Common myeloid progenitor, CD34-positive (primary cell): ENCODE data around the gene ITPRID2.
A peak's percentile ranks its signal among the peaks of the same experiment; 100 is the strongest.

Experiments used
- CTCF ChIA-PET: fragments of 350-600 bp; sonication (Branson Sonifier 250); formaldehyde crosslinking; loops from one replicate; lab custom pipeline; 2021; ENCODE audit warnings: antibody characterized with exemption; lab: Charles Lee
- POLR2A ChIA-PET: fragments of 350-600 bp; sonication (Branson Sonifier 250); formaldehyde crosslinking; loops from one replicate; lab custom pipeline; 2021; ENCODE audit warnings: antibody characterized with exemption; lab: Charles Lee
- DNase-seq, 3 donors: peaks; one replicate each; pipeline versions ENCODE4 v3.0.0 to v3.0.0-alpha.2; 2013
- H3K27ac ChIP-seq, 2 experiments: 1 replicate in 1 of 2; 2 replicates in 1 of 2; pipeline ENCODE4 v1.7.0; 2013; ENCODE audit warnings: inconsistent platforms in 2 of 2, low read length in 2 of 2, mild to moderate bottlenecking in 2 of 2, low read depth in 1 of 2, moderate library complexity in 1 of 2; ENCODE audit not compliant: severe bottlenecking in 2 of 2, insufficient read depth in 1 of 2, poor library complexity in 1 of 2
- H3K27me3 ChIP-seq, 5 experiments: replicated peaks in 2 of 5; 1 replicate in 3 of 5; 2 replicates in 2 of 5; pipeline versions ENCODE4 v1.6.1 to v1.7.0; 2013; ENCODE audit warnings: low read length in 4 of 5, mild to moderate bottlenecking in 2 of 5, moderate library complexity in 2 of 5, inconsistent platforms in 1 of 5; ENCODE audit not compliant: insufficient read depth in 5 of 5, control insufficient read depth in 4 of 5
- H3K36me3 ChIP-seq, 4 experiments: 1 replicate in 2 of 4; 2 replicates in 2 of 4; pipeline versions ENCODE4 v1.6.1 to v1.7.0; 2013; ENCODE audit warnings: low read length in 3 of 4, control low read depth in 1 of 4, mild to moderate bottlenecking in 1 of 4; ENCODE audit not compliant: control insufficient read depth in 4 of 4, insufficient read depth in 4 of 4
- H3K4me1 ChIP-seq, 4 experiments: 1 replicate in 3 of 4; 2 replicates in 1 of 4; pipeline versions ENCODE4 v1.6.1 to v1.7.1; 2013; ENCODE audit warnings: low read length in 3 of 4, mild to moderate bottlenecking in 3 of 4, control low read depth in 1 of 4, inconsistent platforms in 1 of 4, moderate library complexity in 1 of 4; ENCODE audit not compliant: control insufficient read depth in 4 of 4, insufficient read depth in 4 of 4; ENCODE audit errors: control extremely low read depth in 1 of 4
- H3K4me3 ChIP-seq, 7 experiments: 1 replicate in 4 of 7; 2 replicates in 3 of 7; pipeline versions ENCODE4 v1.5.1 to v1.7.0; 2013; ENCODE audit warnings: mild to moderate bottlenecking in 7 of 7, low read length in 6 of 7, moderate library complexity in 6 of 7, inconsistent platforms in 2 of 7, low read depth in 2 of 7, control low read depth in 1 of 7; ENCODE audit not compliant: insufficient read depth in 4 of 7, control insufficient read depth in 1 of 7; ENCODE audit errors: extremely low read depth in 1 of 7
- H3K9me3 ChIP-seq, 5 experiments: 1 replicate in 4 of 5; 2 replicates in 1 of 5; pipeline versions ENCODE4 v1.6.1 to v1.7.1; 2013; ENCODE audit warnings: low read length in 4 of 5, mild to moderate bottlenecking in 2 of 5, inconsistent platforms in 1 of 5, low read depth in 1 of 5, moderate library complexity in 1 of 5; ENCODE audit not compliant: control insufficient read depth in 4 of 5, insufficient read depth in 2 of 5; ENCODE audit errors: control extremely low read depth in 1 of 5
- WGBS: methylation state at CpG from one replicate; pipeline ENCODE4 v1.1.5; 2013; ENCODE audit not compliant: insufficient coverage; 5-methylcytosine and 5-hydroxymethylcytosine counted together

Gene ITPRID2

DNA sequence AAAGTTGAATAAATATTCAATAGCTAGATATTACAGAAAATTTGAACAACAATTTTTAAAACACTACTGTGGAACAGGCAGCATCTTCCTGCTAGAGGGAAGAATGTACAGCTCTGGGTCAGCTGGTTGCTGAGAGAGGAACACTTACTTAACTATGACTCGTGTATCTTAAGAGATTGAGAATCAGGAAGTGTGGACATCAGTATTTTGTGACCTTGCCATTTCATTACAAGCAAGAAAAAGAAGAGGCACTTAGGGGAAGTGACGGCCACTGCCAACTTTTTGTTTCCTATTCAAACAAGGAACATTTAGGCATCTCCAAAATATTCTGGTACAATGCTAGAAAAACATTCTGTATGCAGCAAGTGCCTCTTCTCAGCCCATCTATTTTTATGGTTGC lies 45.9 kb downstream of the ITPRID2 start:
- Histone ChIP-seq H3K27me3 (no peaks in the 10 kb centered on the region), H3K4me3 (no peak overlapping the region), H3K36me3 (no peaks in the 10 kb centered on the region), H3K4me1 (no peaks in the 10 kb centered on the region), H3K27ac (no peak overlapping the region), H3K9me3 (no peaks in the 10 kb centered on the region)
- ChIA-PET POLR2A (no interaction called here), CTCF (interaction anchor here (1.2 to 1.7 kb wide), 4 partner anchors 10 to 22 kb away, joined by 3 to 6 read pairs (median 4); no protein-coding TSS in a partner anchor)
- peak; percentile 8 to 60 (median 50) for DNase-seq
- WGBS, result 0% methylated on average over 1 of the region's 2 CpGs

DNA sequence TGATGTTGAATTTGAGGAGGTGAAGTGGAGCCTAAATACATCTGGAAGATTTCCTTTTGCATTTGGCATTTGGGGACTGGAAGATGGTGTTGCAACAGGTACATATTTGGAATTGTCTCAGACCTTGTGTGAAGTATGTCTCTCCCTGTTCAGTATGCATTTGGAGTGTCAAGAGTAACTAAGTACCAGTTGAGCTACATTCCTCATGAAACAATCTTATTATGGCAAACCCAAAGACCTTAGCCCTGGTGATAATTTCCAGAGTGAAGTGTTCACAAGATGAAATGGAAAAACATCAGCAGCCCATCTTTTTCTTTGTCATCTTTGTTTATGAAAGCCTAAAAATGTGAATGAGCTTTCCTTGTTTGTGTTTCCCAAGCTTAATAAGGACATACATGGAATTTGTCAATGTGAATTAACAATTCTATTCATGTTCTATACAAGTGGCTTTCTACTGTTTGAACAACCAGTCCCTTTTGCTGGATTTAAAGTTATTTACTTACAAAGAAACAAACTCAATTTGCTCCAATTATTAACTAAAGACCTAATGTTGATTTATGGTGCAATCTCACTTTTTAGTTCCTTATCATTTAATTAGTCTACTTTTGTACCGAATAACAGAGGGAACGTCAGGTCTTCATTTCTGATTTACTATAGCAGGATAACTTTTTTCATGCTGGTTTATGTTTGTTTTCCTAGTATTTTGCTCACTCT lies 52.0 kb downstream of the ITPRID2 start:
- DNase-seq, result no peak
- no CpG with 5 or more reads among the region's 2 CpGs for WGBS
- ChIA-PET CTCF (no interaction called here), POLR2A (no interaction called here)
- Histone ChIP-seq H3K27ac (no peak overlapping the region), H3K9me3 (no peaks in the 10 kb centered on the region), H3K36me3 (no peaks in the 10 kb centered on the region), H3K4me1 (no peaks in the 10 kb centered on the region), H3K27me3 (no peaks in the 10 kb centered on the region), H3K4me3 (no peak overlapping the region)

DNA sequence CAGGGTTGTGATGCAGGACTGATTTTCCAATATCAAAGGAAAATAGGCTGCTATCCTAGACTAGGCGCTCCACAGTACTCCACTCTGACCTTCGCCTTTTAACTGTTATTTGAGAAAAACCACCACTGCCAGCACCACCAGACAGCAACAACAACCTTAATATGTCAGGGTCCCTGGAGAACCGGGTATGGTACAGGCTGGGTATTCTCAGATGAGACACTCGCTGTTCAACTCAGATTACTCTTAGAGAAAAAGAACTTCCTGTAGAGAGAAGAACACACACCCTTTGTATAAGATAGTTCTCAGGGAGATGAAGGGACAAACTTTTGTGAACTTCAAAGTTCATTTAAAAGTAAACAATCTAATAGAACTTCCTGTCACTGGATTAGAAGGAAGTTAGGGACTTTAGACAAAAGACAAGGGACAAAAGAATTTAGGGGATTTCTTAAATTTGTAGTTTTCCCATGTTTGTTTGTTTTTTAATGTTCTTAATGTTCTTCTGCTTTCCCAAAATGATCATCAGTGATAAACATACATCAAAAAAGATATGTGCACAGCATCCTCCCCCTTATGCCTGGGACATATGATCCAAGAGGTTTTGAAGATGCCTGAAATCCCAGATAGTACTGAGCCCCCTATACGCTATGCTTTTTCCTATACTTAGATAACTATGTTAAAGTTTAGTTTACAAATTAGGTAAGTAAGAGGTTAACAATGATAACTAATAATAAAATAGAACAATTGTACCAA lies 52.8 kb downstream of the ITPRID2 start:
- 82% methylated on average over 2 of the region's 5 CpGs for WGBS
- no peak for DNase-seq
- ChIA-PET CTCF (no interaction called here), POLR2A (no interaction called here)
- H3K27ac ChIP-seq, result no peak overlapping the region
- H3K9me3 ChIP-seq, result no peaks in the 10 kb centered on the region
- H3K4me3 ChIP-seq, result no peak overlapping the region
- H3K4me1 ChIP-seq, result no peaks in the 10 kb centered on the region
- H3K27me3 ChIP-seq, result no peaks in the 10 kb centered on the region
- no peaks in the 10 kb centered on the region for H3K36me3 ChIP-seq

DNA sequence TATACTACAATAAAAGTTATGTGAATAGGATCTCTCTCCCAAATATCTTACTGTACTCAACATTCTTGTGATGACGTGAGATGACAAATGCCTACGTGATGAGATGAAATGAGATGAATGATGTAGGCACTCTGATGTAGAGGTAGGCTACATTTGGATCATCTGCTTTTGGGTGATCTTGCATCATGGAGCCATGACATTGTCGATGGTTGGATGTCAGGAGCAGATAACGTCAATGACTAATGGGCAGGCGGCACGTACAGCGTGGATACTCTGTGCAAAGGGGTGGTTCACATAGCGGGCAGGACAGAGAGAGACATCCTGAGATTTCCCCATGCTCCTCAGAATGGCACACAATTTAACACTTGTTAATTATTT lies 53.4 kb downstream of the ITPRID2 start:
- H3K9me3 ChIP-seq, result no peaks in the 10 kb centered on the region
- no peak for DNase-seq
- CTCF ChIA-PET, result no interaction called here
- no peaks in the 10 kb centered on the region for H3K4me1 ChIP-seq
- H3K36me3 ChIP-seq, result no peaks in the 10 kb centered on the region
- no peak overlapping the region for H3K4me3 ChIP-seq
- H3K27me3 ChIP-seq, result no peaks in the 10 kb centered on the region
- POLR2A ChIA-PET, result no interaction called here
- H3K27ac ChIP-seq, result no peak overlapping the region
- WGBS, result 98% methylated on average over 6 of the region's 8 CpGs

DNA sequence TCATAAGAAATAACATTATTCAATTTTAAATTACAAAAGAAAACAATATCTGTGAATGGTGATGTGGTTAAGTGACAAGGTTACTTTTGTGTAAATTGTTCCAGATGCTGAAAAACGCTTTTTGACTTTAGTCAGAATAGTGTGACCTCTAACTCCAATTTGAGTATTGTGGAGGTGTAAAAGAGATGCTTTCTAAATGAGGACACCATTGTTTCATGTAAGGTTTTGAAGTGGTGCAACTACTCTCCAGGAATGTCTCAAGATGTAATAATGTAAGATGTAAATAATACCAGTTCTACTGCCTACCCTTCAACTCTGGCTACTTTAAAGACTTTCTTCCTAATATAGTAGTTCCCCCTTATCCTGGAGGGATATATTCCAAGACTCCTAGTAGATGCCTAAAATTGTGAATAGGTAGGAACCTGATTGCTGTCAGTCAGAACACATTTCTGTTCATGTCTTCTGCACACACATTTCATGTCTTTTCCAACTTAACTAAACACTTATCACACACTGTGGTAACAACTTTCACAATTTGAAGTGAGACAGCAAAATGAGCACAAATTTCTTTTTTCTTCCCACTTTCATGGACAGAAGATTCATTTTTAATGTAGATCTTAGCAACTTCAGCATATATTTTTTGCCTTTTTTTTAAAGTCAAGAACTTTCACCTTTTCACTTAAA lies 55.1 kb downstream of the ITPRID2 start:
- H3K9me3 ChIP-seq, result no peaks in the 10 kb centered on the region
- H3K4me3 ChIP-seq, result no peak overlapping the region
- CTCF ChIA-PET, result no interaction called here
- H3K27ac ChIP-seq, result no peak overlapping the region
- no peak for DNase-seq
- H3K27me3 ChIP-seq, result no peaks in the 10 kb centered on the region
- 100% methylated on average over 1 of the region's 1 CpG for WGBS
- POLR2A ChIA-PET, result no interaction called here
- no peaks in the 10 kb centered on the region for H3K36me3 ChIP-seq
- no peaks in the 10 kb centered on the region for H3K4me1 ChIP-seq

DNA sequence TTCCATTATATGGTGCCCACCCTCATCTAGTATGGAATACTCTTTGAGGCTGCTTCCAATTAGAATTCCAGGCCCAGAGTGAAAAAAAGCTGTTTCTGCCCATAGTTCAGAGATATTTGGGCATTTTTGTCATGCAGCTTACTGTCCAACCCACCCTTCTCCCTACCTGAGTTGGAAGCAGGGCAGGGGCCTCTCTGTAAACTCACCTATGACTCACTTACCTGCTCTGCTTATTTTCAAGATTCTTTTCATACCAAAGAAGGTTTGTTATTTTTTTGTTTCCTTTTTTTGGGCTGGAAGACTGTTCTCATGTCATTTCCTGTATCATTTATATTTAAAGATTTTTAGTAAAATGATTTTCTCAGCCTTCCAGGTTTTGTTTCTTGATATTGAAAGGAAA lies 55.7 kb downstream of the ITPRID2 start:
- no peak for DNase-seq
- Histone ChIP-seq H3K9me3 (no peaks in the 10 kb centered on the region), H3K4me1 (no peaks in the 10 kb centered on the region), H3K4me3 (no peak overlapping the region), H3K36me3 (no peaks in the 10 kb centered on the region), H3K27ac (no peak overlapping the region), H3K27me3 (no peaks in the 10 kb centered on the region)
- ChIA-PET POLR2A (no interaction called here), CTCF (interaction anchor here (1.0 kb wide), 1 partner anchor 9 kb away, joined by 3 read pairs; no protein-coding TSS in a partner anchor)

DNA sequence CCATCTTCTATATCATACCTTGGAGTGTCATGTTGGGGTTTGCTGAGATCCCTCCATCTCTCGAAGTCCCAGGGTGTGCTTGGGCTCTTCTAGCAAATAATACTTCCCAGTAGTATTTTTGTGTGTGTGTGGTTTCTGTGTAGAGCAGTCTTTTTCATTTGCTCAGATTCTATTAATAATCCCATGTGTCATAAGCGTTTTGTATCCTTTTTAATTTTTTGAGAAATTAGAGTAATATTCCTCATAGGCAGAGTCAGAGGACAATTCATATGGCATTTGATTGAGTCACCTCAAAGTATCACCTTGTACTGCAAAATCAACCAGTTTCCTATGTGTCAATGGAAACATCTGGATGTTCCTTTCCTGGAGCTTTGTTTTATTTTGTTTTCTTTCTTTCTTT lies 56.7 kb downstream of the ITPRID2 start:
- Histone ChIP-seq H3K4me1 (no peaks in the 10 kb centered on the region), H3K27me3 (no peaks in the 10 kb centered on the region), H3K9me3 (no peaks in the 10 kb centered on the region), H3K27ac (no peak overlapping the region), H3K36me3 (no peaks in the 10 kb centered on the region), H3K4me3 (no peak overlapping the region)
- ChIA-PET CTCF (interaction anchor here (1.0 to 1.2 kb wide), 2 partner anchors 10 to 41 kb away, joined by 3 read pairs; no protein-coding TSS in a partner anchor), POLR2A (no interaction called here)
- WGBS, result no CpG with 5 or more reads among the region's 2 CpGs
- DNase-seq, result no peak
